HepG2 (cell line): ENCODE data around the gene XRCC5. TPM values are rescaled to one million over a fixed set of nuclear protein-coding genes. Genes with fewer than 3 reads are reported as not detected.
A peak's percentile ranks its signal among the peaks of the same experiment; 100 is the strongest.

Source experiments
- EEA1 ChIP-seq: sonication (generic); formaldehyde crosslinking; IDR thresholded peaks from 2 replicates; pipeline ENCODE4 v1.5.1; 2020; ENCODE audit warnings: mild to moderate bottlenecking, missing genetic modification reagents, borderline replicate concordance
- GABPB1 ChIP-seq: IDR thresholded peaks from 2 replicates; pipeline ENCODE4 v1.6.1; 2016; ENCODE audit warnings: mild to moderate bottlenecking, missing genetic modification reagents, moderate library complexity, missing compliant biosample characterization
- IKZF4 ChIP-seq: sonication (generic); formaldehyde crosslinking; IDR thresholded peaks from 2 replicates; pipeline ENCODE4 v1.5.1; 2020; ENCODE audit warnings: borderline replicate concordance, mild to moderate bottlenecking, low read depth, missing genetic modification reagents; ENCODE audit errors: not compliant biosample characterization
- ISX ChIP-seq: sonication (generic); formaldehyde crosslinking; conservative IDR thresholded peaks from 2 replicates; pipeline ENCODE4 v1.5.0; 2020; ENCODE audit warnings: missing genetic modification reagents
- MIER3 ChIP-seq: IDR thresholded peaks from 2 replicates; pipeline ENCODE4 v1.6.1; 2016; ENCODE audit warnings: missing compliant biosample characterization, borderline replicate concordance
- MTA1 ChIP-seq: sonication (generic); formaldehyde crosslinking; IDR thresholded peaks from 2 replicates; pipeline ENCODE4 v1.4.0; 2020; ENCODE audit warnings: missing genetic modification reagents, mild to moderate bottlenecking, borderline replicate concordance
- NBN ChIP-seq: fragments of 450-650 bp; conservative IDR thresholded peaks from 2 replicates; pipeline ENCODE4 v1.6.1; 2017
- PAWR ChIP-seq: sonication (generic); formaldehyde crosslinking; IDR thresholded peaks from 2 replicates; pipeline ENCODE4 v1.4.0; 2020; ENCODE audit warnings: missing genetic modification reagents, mild to moderate bottlenecking, borderline replicate concordance
- RBM22 ChIP-seq: fragments of 200-400 bp; formaldehyde crosslinking; optimal IDR thresholded peaks from 2 replicates; pipeline ENCODE3; 2017; ENCODE audit warnings: mild to moderate bottlenecking, low read length, moderate library complexity
- SMC3 ChIP-seq: IDR thresholded peaks from 2 replicates; pipeline ENCODE4 v1.6.1; 2011; ENCODE audit warnings: low read length, improper control_type of control experiment
- TCF7 ChIP-seq: sonication (generic); IDR thresholded peaks from 2 replicates; pipeline ENCODE4 v1.6.1; 2016; ENCODE audit warnings: antibody characterized with exemption, low read depth
- TIGD3 ChIP-seq: sonication (generic); formaldehyde crosslinking; IDR thresholded peaks from 2 replicates; pipeline ENCODE4 v1.5.1; 2020; ENCODE audit warnings: mild to moderate bottlenecking, missing genetic modification reagents, borderline replicate concordance
- ZBTB7A ChIP-seq: sonication (generic); formaldehyde crosslinking; IDR thresholded peaks from 2 replicates; pipeline ENCODE4 v1.8.0; 2022; ENCODE audit warnings: mild to moderate bottlenecking, missing genetic modification reagents
- ZFP36L1 ChIP-seq: sonication (generic); formaldehyde crosslinking; IDR thresholded peaks from 2 replicates; pipeline ENCODE4 v1.8.0; 2022; ENCODE audit warnings: mild to moderate bottlenecking, missing genetic modification reagents, moderate library complexity
- ZMYM4 ChIP-seq: sonication (generic); formaldehyde crosslinking; IDR thresholded peaks from 2 replicates; pipeline ENCODE4 v1.8.1; 2023; ENCODE audit warnings: mild to moderate bottlenecking, missing genetic modification reagents
- ZNF3 ChIP-seq: IDR thresholded peaks from 2 replicates; pipeline ENCODE4 v1.7.0; 2017; ENCODE audit warnings: inconsistent platforms
- ZNF337 ChIP-seq: sonication (generic); formaldehyde crosslinking; IDR thresholded peaks from 2 replicates; pipeline ENCODE4 v1.5.1; 2020; ENCODE audit warnings: missing genetic modification reagents, low read depth, mild to moderate bottlenecking, borderline replicate concordance
- ZNF33B ChIP-seq: sonication (generic); formaldehyde crosslinking; IDR thresholded peaks from 2 replicates; pipeline ENCODE4 v1.5.1; 2020; ENCODE audit warnings: mild to moderate bottlenecking, missing genetic modification reagents
- ZNF460 ChIP-seq: sonication (generic); formaldehyde crosslinking; IDR thresholded peaks from 2 replicates; pipeline ENCODE4 v1.5.1; 2020; ENCODE audit warnings: missing genetic modification reagents, mild to moderate bottlenecking, borderline replicate concordance
- ZNF547 ChIP-seq: sonication (generic); formaldehyde crosslinking; IDR thresholded peaks from 2 replicates; pipeline ENCODE4 v1.5.1; 2020; ENCODE audit warnings: mild to moderate bottlenecking, missing genetic modification reagents
- ZNF570 ChIP-seq: sonication (generic); formaldehyde crosslinking; IDR thresholded peaks from 2 replicates; pipeline ENCODE4 v1.4.0; 2020; ENCODE audit warnings: mild to moderate bottlenecking, missing genetic modification reagents, borderline replicate concordance
- ZNF766 ChIP-seq: sonication (generic); formaldehyde crosslinking; IDR thresholded peaks from 2 replicates; pipeline ENCODE4 v1.5.0; 2020; ENCODE audit warnings: missing genetic modification reagents, borderline replicate concordance
- ZNF879 ChIP-seq: sonication (generic); formaldehyde crosslinking; IDR thresholded peaks from 2 replicates; pipeline ENCODE4 v1.8.1; 2023; ENCODE audit warnings: missing genetic modification reagents
- polyA plus RNA-seq, 8 experiments: library from polyadenylated mRNA; depleted of rRNA in 3 of 8; stranded (reverse) in 7 of 8; unstranded in 1 of 8; fragments of >200 nt; fragmentation: Illumina TruSeq in 4 of 8; extraction: Trizol in 4 of 8; gene quantifications; 2 replicates each; pipeline versions ENCODE4 v1.2.1 to v1.2.3, GENCODE V29; 2011 to 2016; ENCODE audit warnings: low read depth in 4 of 8, missing spikeins in 1 of 8, mixed read lengths in 1 of 8; ENCODE audit not compliant: insufficient read depth in 1 of 8
- total RNA-seq, 5 experiments: library from RNA; depleted of rRNA; stranded (reverse); fragments of >200 nt; fragmentation: Illumina TruSeq; extraction: Trizol; gene quantifications; 2 replicates each; pipeline ENCODE4 v1.2.3, GENCODE V29; 2016; ENCODE audit warnings: low read depth in 1 of 5
- TF ChIP-seq, protein P1 (sequence below): sonication (generic); formaldehyde crosslinking; IDR thresholded peaks from 2 replicates; pipeline ENCODE4 v1.4.0; 2020; ENCODE audit warnings: missing genetic modification reagents
- TF ChIP-seq, protein P2 (sequence below): sonication (generic); formaldehyde crosslinking; IDR thresholded peaks from 2 replicates; pipeline ENCODE4 v1.9.0; 2021; ENCODE audit warnings: missing genetic modification reagents, borderline replicate concordance

The XRCC5 gene
- total and polyA plus RNA-seq, 2 of the 13 experiments (the other 11 are each of a cell fraction or from before 2014, with no cell fraction given): 264 to 454 TPM

DNA sequence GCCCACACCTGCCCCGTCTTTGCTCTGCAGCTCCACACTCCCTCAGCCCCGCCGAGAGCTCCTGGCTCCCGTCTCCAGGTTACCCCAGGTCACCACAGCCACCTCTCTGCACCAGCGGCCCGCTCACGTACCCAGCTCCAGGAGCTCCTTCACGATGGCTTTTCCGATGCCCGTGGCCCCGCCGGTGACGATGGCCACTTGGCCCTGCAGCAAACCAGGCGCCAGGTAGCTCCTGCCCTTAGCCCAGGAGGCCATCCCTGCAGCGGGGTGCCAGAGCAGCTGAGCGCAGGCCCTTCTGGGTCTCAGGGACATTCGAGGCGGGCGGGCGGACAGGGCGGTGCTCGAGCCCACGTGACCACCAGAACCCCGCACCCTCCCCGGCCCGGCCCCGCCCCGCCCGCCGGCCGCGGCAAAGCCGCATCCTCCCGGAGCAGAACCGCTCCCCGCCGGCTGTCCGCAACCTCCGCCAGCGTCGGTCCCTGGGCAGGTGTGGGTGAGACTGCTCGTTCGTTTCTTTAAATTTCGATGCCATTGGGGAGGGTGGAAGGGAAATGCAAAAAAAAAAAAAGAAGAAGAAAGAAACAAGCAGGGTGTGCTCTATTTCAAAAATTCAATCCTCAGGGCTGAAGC lies 27.5 kb upstream of the XRCC5 start, which contains the start of the genes PECR and TMEM169 (continued):
- TF ChIP-seq IKZF4 (CRISPR knock-in tag): peak; percentile 98
- TF ChIP-seq SMC3: no peak
- no peak for TF ChIP-seq NBN
- TF ChIP-seq, protein P1, sequence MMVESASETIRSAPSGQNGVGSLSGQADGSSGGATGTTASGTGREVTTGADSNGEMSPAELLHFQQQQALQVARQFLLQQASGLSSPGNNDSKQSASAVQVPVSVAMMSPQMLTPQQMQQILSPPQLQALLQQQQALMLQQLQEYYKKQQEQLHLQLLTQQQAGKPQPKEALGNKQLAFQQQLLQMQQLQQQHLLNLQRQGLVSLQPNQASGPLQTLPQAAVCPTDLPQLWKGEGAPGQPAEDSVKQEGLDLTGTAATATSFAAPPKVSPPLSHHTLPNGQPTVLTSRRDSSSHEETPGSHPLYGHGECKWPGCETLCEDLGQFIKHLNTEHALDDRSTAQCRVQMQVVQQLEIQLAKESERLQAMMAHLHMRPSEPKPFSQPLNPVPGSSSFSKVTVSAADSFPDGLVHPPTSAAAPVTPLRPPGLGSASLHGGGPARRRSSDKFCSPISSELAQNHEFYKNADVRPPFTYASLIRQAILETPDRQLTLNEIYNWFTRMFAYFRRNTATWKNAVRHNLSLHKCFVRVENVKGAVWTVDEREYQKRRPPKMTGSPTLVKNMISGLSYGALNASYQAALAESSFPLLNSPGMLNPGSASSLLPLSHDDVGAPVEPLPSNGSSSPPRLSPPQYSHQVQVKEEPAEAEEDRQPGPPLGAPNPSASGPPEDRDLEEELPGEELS (CRISPR knock-in tag): peak; percentile 44; the same call in 1 of the 2 replicates
- peak; percentile 96 for TF ChIP-seq ZMYM4 (CRISPR knock-in tag)
- TF ChIP-seq EEA1: peak; percentile 95
- TF ChIP-seq ISX (CRISPR knock-in tag): peak; percentile 78; the same call in 1 of the 2 replicates
- peak; percentile 95 for TF ChIP-seq ZNF547 (CRISPR knock-in tag)
- peak; percentile 98; the same call in 1 of the 2 replicates for TF ChIP-seq ZNF337 (CRISPR knock-in tag)
- TF ChIP-seq TCF7: no peak; the same call in 1 of the 2 replicates
- TF ChIP-seq ZBTB7A: peak; percentile 91
- TF ChIP-seq RBM22: peak; percentile 51
- TF ChIP-seq TIGD3: peak; percentile 92; the same call in 1 of the 2 replicates
- TF ChIP-seq ZNF570: no peak
- peak; percentile 63; the same call in 1 of the 2 replicates for TF ChIP-seq ZNF460 (CRISPR knock-in tag)
- peak; percentile 82; the same call in 1 of the 2 replicates for TF ChIP-seq MIER3 (CRISPR knock-in tag)
- TF ChIP-seq ZNF879 (CRISPR knock-in tag): peak; percentile 93; the same call in 1 of the 2 replicates
- TF ChIP-seq GABPB1 (CRISPR knock-in tag): peak; percentile 82
- TF ChIP-seq, protein P2, sequence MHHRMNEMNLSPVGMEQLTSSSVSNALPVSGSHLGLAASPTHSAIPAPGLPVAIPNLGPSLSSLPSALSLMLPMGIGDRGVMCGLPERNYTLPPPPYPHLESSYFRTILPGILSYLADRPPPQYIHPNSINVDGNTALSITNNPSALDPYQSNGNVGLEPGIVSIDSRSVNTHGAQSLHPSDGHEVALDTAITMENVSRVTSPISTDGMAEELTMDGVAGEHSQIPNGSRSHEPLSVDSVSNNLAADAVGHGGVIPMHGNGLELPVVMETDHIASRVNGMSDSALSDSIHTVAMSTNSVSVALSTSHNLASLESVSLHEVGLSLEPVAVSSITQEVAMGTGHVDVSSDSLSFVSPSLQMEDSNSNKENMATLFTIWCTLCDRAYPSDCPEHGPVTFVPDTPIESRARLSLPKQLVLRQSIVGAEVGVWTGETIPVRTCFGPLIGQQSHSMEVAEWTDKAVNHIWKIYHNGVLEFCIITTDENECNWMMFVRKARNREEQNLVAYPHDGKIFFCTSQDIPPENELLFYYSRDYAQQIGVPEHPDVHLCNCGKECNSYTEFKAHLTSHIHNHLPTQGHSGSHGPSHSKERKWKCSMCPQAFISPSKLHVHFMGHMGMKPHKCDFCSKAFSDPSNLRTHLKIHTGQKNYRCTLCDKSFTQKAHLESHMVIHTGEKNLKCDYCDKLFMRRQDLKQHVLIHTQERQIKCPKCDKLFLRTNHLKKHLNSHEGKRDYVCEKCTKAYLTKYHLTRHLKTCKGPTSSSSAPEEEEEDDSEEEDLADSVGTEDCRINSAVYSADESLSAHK: 0 out of 2 replicates have a peak, but pooled peaks have one; percentile 28
- TF ChIP-seq PAWR: peak; percentile 94; the same call in 1 of the 2 replicates
- no peak for TF ChIP-seq ZNF3 (CRISPR knock-in tag)
- TF ChIP-seq MTA1 (CRISPR knock-in tag): peak; percentile 97
- TF ChIP-seq ZNF766: peak; percentile 51; the same call in 1 of the 2 replicates
- TF ChIP-seq ZFP36L1: peak; percentile 73; the same call in 1 of the 2 replicates
- peak; percentile 96; the same call in 1 of the 2 replicates for TF ChIP-seq ZNF33B
